Sigmoid colon (tissue), 7 donors: Measurements from ENCODE around the gene INO80E. TPM values are rescaled to one million over a fixed set of nuclear protein-coding genes. Genes with fewer than 3 reads are reported as not detected.

Source experiments
- DNase-seq: peaks from one replicate; pipeline ENCODE4 v3.0.0-alpha.2; 2019
- H3K27ac ChIP-seq, 4 donors: fragments of 200-600 bp; sonication (generic); one replicate each; pipeline ENCODE4 v1.5.1; 2016 to 2019; ENCODE audit warnings: mild to moderate bottlenecking in 1 of 4
- H3K27me3 ChIP-seq, 3 donors: fragments of 200-600 bp; sonication (generic); one replicate each; pipeline ENCODE4 v1.5.1; 2019; ENCODE audit warnings: mild to moderate bottlenecking in 1 of 3
- H3K36me3 ChIP-seq, 4 donors: fragments of 200-600 bp; sonication (generic); one replicate each; pipeline ENCODE4 v1.5.1; 2016 to 2019
- H3K4me1 ChIP-seq, 4 donors: fragments of 200-600 bp; sonication (generic); one replicate each; pipeline ENCODE4 v1.5.1; 2017 to 2019
- H3K4me3 ChIP-seq, 4 donors: fragments of 200-600 bp; sonication (generic); one replicate each; pipeline ENCODE4 v1.5.1; 2017 to 2019; ENCODE audit warnings: mild to moderate bottlenecking in 2 of 4, moderate library complexity in 1 of 4
- H3K9me3 ChIP-seq, 4 donors: fragments of 200-600 bp in 3 of 4; sonication (generic) in 3 of 4; one replicate each; pipeline versions ENCODE4 v1.5.1 to v1.6.1; 2013 to 2019
- EP300 ChIP-seq, 4 donors: sonication (generic); formaldehyde crosslinking; IDR thresholded peaks; one replicate each; pipeline ENCODE4 v1.6.1; 2017; ENCODE audit warnings: antibody characterized with exemption in 4 of 4
- POLR2A ChIP-seq, 2 donors: fragments of 450-650 bp; IDR thresholded peaks; one replicate each; pipeline ENCODE4 v1.6.1; 2016; ENCODE audit warnings: antibody characterized with exemption in 2 of 2, mild to moderate bottlenecking in 2 of 2, moderate library complexity in 2 of 2
- POLR2AphosphoS5 ChIP-seq, 4 donors: sonication (generic); formaldehyde crosslinking; IDR thresholded peaks; one replicate each; pipeline ENCODE4 v1.6.1; 2017; ENCODE audit warnings: antibody characterized with exemption in 4 of 4
- WGBS, 2 donors: extraction: QIAGEN DNeasy Blood & Tissue Kit; methylation state at CpG; one replicate each; pipeline ENCODE4 v1.1.7; 2013; 5-methylcytosine and 5-hydroxymethylcytosine counted together
- intact Hi-C: fragments of 100-400 bp; cut with DNase I; formaldehyde crosslinking; loops from one replicate; pipeline ENCODE4 v1.15.1; 2023
- polyA plus RNA-seq, 3 donors: library from polyadenylated mRNA; stranded (reverse); fragments of 200-250 nt; gene quantifications; one replicate each; pipeline ENCODE4 v1.2.3, GENCODE V29; 2013
- total RNA-seq, 4 donors: library from RNA; depleted of rRNA; stranded (reverse); fragments of >200 nt; gene quantifications; one replicate each; pipeline ENCODE4 v1.1.0, GENCODE V29; 2016
- TF ChIP-seq, protein P1 (sequence below), 4 experiments: fragments of 450-650 bp in 3 of 4; fragments of 200-600 bp in 1 of 4; IDR thresholded peaks; one replicate each; pipeline ENCODE4 v1.5.1; 2016 to 2019; ENCODE audit warnings: antibody characterized with exemption in 4 of 4, mild to moderate bottlenecking in 3 of 4, moderate library complexity in 2 of 4
- donor health status: healthy with polysubstance abuse.
- donor health status: Bipolar disorder and iron deficiency.
- donor health status: healthy.

INO80E gene
- total and polyA plus RNA-seq, 7 donors, result 49.2 to 174 (median 59.8) TPM

DNA sequence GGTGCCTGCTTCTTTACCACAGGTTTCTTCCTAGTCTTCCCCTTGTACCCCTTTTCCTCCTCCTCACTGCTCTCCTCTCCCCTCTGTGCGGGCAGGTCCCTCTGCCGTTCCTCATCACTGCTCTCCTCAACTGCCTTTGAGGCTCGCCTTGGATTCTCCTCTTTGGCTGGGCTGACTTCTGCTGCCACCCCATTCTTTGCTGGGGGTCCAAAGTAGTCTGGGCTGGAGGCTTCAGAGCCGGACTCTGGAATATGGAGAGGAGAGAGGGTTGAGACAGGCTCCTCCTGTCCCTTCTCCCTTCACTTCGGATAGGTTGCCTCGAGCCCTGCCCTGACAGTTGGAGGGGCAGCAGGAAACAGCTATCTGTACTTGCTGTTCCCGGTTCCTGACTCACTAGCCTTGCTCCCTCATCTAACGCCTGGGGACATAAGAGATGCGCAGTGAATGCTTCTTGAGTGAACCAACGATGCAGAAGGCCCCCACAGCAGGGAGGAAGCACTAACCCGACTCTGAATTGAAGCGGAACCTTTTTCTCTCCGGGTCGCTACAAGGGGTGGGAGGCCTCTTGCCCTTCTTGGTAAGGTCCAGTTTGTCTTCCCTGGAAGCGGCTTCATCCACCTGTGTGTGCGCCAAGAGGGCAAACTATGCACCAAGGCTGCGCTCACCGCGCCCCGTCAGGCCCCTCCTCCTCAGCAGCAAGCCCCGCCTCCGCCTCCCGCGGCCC lies 1.3 kb upstream of the INO80E start:
- H3K4me1 ChIP-seq, result peaks cover 0 to 34% (median 25%) of the 10 kb centered on the region in 4 donors
- H3K36me3 ChIP-seq, result peaks cover 0 to 61% (median 21%) of the 10 kb centered on the region in 4 donors
- intact Hi-C loops, result loop anchor here (1.0 to 10.0 kb wide), 4 partner anchors 21 to 100 kb away; partner anchors contain the start of genes KCTD13, TAOK2, TBX6 and TMEM219
- no peak for DNase-seq
- no peak for TF ChIP-seq EP300 (IDR thresholded peaks at IDR 0.05)
- TF ChIP-seq, protein P1, sequence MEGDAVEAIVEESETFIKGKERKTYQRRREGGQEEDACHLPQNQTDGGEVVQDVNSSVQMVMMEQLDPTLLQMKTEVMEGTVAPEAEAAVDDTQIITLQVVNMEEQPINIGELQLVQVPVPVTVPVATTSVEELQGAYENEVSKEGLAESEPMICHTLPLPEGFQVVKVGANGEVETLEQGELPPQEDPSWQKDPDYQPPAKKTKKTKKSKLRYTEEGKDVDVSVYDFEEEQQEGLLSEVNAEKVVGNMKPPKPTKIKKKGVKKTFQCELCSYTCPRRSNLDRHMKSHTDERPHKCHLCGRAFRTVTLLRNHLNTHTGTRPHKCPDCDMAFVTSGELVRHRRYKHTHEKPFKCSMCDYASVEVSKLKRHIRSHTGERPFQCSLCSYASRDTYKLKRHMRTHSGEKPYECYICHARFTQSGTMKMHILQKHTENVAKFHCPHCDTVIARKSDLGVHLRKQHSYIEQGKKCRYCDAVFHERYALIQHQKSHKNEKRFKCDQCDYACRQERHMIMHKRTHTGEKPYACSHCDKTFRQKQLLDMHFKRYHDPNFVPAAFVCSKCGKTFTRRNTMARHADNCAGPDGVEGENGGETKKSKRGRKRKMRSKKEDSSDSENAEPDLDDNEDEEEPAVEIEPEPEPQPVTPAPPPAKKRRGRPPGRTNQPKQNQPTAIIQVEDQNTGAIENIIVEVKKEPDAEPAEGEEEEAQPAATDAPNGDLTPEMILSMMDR (IDR thresholded peaks at IDR 0.05), result no peak
- no peak for TF ChIP-seq POLR2AphosphoS5 (IDR thresholded peaks at IDR 0.05)
- no peak for TF ChIP-seq POLR2A (IDR thresholded peaks at IDR 0.05)
- H3K27me3 ChIP-seq, result no peaks in the 10 kb centered on the region
- 15% methylated on average over 24 of the region's 24 CpGs for WGBS, 2 donors
- H3K27ac ChIP-seq, result peak overlapping the region; percentile 95 to 98 (median 95)
- peak overlapping the region; percentile 74 to 96 (median 80) for H3K4me3 ChIP-seq
- no peaks in the 10 kb centered on the region for H3K9me3 ChIP-seq

DNA sequence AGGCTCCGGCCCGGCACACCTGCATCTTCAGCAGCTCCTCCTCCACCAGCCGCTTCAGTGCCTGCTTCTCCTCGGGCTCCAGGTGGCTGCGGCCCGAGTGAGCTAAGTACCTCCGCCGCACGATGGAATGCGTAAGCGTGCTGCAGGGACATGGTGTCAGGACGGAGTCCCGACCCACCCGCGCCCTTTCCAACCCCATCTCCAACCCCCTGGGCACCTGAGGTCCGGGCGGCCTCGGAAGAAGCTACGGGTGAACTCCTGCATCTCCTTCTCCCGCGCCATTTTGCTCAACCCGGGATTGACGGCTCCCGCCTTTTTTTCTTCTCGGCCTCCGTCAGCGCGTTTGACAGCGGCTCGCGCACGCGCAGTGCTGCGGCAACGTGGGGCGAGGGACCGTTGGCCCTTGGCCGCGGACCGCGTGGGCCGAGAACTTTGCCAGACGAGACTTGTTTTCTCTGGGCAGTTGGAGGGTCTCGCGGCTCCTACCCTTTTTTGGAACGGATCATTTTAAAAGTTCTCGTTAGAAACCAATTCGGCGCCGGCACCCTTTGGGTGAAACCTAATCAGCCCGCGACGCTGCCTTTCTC lies 624 bp upstream of the INO80E start, which contains the start of gene HIRIP3:
Gene HIRIP3, minus strand, starts transcription at position 294 of the 587 bp plus-strand sequence. Its CDS starts 12 bp downstream, at position 282.
- intact Hi-C loops, result loop anchor here (1.0 to 10.0 kb wide), 4 partner anchors 22 to 99 kb away; partner anchors contain the start of genes KCTD13, TAOK2, TBX6 and TMEM219
- Histone ChIP-seq H3K4me3 (peak within 1 kb of the TSS; percentile 74 to 96 (median 80)), H3K4me1 (peaks cover 0 to 34% (median 25%) of the 10 kb centered on the region in 4 donors), H3K36me3 (peaks cover 0 to 61% (median 17%) of the 10 kb centered on the region in 4 donors), H3K27ac (peak within 1 kb of the TSS; percentile 95 to 98 (median 95)), H3K9me3 (no peaks in the 10 kb centered on the region), H3K27me3 (no peaks in the 10 kb centered on the region)
- 0 to 1% methylated on average over 53 of the region's 53 CpGs for WGBS, 2 donors
- peak; percentile 94 for DNase-seq
- TF ChIP-seq POLR2AphosphoS5 (IDR thresholded peaks at IDR 0.05) (peak in 3 of 4 donors; percentile 67 to 86 (median 84)), EP300 (IDR thresholded peaks at IDR 0.05) (no peak), POLR2A (IDR thresholded peaks at IDR 0.05) (peak; percentile 11 to 38)
- TF ChIP-seq, protein P1 (IDR thresholded peaks at IDR 0.05), result no peak

DNA sequence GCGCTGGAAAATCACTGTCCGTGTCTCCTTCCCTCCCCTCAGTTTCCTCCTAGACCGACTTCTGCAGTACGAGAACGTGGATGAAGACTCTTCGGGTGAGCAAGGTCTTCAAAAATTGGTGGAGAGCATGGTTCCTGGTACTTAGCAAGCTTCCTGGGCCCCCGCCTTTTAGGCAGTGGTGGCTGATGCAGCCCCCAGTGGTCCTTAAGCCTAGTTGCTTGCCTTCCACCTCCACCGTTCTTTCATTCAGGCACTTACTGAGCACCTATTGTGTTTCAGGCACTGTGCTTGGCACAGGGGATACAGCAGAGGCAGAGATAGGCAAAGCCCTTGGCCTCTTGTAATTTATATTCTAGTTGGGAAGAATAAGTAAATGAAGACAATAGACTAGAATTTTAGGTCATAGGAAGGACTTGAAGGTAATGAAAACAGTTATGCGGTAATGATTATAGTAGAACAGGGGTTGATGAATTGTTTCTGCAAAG lies 767 bp downstream of the INO80E start:
- Histone ChIP-seq H3K36me3 (peaks cover 0 to 60% (median 13%) of the 10 kb centered on the region in 4 donors), H3K27me3 (no peaks in the 10 kb centered on the region), H3K9me3 (no peaks in the 10 kb centered on the region), H3K27ac (peak overlapping the region; percentile 95 to 98 (median 95)), H3K4me1 (peaks cover 0 to 34% (median 25%) of the 10 kb centered on the region in 4 donors), H3K4me3 (peak overlapping the region; percentile 74 to 96 (median 80))
- 22% methylated on average over 9 of the region's 9 CpGs for WGBS, 2 donors
- no peak for DNase-seq
- intact Hi-C loops, result loop anchor here (5.0 to 10.0 kb wide), 2 partner anchors 70 to 98 kb away; partner anchors contain the start of genes KCTD13, TBX6 and YPEL3
- no peak for TF ChIP-seq POLR2A (IDR thresholded peaks at IDR 0.05)
- TF ChIP-seq, protein P1 (IDR thresholded peaks at IDR 0.05), result no peak

DNA sequence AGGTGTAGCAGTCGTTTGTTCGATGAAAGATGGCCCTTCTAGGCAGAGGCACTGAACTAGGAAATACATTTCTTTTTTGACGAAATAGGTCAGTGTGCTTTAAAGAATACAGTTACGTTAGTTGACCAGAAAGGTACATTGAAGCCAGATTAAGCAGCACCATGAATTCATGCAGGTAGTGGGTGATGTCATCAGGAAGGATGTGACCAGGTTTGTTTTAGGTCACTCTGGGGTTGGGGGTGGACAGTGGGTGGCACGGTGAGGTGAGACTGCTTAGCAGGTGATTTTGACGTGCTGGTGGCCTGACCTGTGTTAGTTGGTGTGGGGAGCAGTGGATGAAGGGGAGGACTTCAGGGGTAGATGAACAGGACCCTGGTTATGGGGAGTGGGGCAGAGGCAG lies 3.6 kb downstream of the INO80E start:
- H3K9me3 ChIP-seq, result no peaks in the 10 kb centered on the region
- no peak for DNase-seq
- H3K36me3 ChIP-seq, result peaks cover 0 to 53% (median 9%) of the 10 kb centered on the region in 4 donors
- peaks cover 0 to 22% (median 17%) of the 10 kb centered on the region in 4 donors for H3K4me1 ChIP-seq
- WGBS, 2 donors, result 91 to 93% methylated on average over 6 of the region's 6 CpGs
- TF ChIP-seq POLR2AphosphoS5 (IDR thresholded peaks at IDR 0.05) (no peak), POLR2A (IDR thresholded peaks at IDR 0.05) (no peak)
- TF ChIP-seq, protein P1 (IDR thresholded peaks at IDR 0.05), result no peak
- intact Hi-C loops, result loop anchor here (5.0 to 10.0 kb wide), 2 partner anchors 72 to 95 kb away; partner anchors contain the start of genes KCTD13, TBX6 and YPEL3
- no peak overlapping the region for H3K27ac ChIP-seq
- no peaks in the 10 kb centered on the region for H3K27me3 ChIP-seq
- no peak overlapping the region for H3K4me3 ChIP-seq
